Esophagus squamous epithelium (tissue), 4 donors: Measurements from ENCODE around the gene DPP3.

Experiments
- CTCF ChIP-seq, 6 experiments: fragments of 450-650 bp in 4 of 6; fragments of 200-600 bp in 2 of 6; sonication (generic) in 2 of 6; IDR thresholded peaks; one replicate each; pipeline ENCODE4 v1.5.1; 2016 to 2019; ENCODE audit warnings: antibody characterized with exemption in 6 of 6, mild to moderate bottlenecking in 4 of 6, moderate library complexity in 4 of 6
- POLR2A ChIP-seq, 4 donors: fragments of 450-650 bp; IDR thresholded peaks; one replicate each; pipeline ENCODE4 v1.6.1; 2017; ENCODE audit warnings: antibody characterized with exemption in 4 of 4, mild to moderate bottlenecking in 4 of 4, moderate library complexity in 3 of 4

- TF ChIP-seq CTCF (IDR thresholded peaks at IDR 0.05) (no peak), POLR2A (IDR thresholded peaks at IDR 0.05) (no peak)
Observed at GRCh38 chr11:66475349-66476172, 4.7 kb upstream of the DPP3 start.
